Ishikawa (cell line): ENCODE measurements around the gene WNT3A.

Experiments used
- CEBPB ChIP-seq: IDR thresholded peaks from 2 replicates; pipeline ENCODE4 v1.6.1; 2012
- EGR1 ChIP-seq: IDR thresholded peaks from 2 replicates; pipeline ENCODE4 v1.6.1; 2012
- EP300 ChIP-seq: IDR thresholded peaks from 2 replicates; pipeline ENCODE4 v1.6.1; 2012; ENCODE audit warnings: borderline replicate concordance
- MAX ChIP-seq: IDR thresholded peaks from 2 replicates; pipeline ENCODE4 v1.6.1; 2012
- RAD21 ChIP-seq: IDR thresholded peaks from 2 replicates; pipeline ENCODE4 v1.6.1; 2012; ENCODE audit warnings: low read depth
- TAF1 ChIP-seq: IDR thresholded peaks from 2 replicates; pipeline ENCODE4 v1.6.1; 2012; ENCODE audit warnings: low read depth, mild to moderate bottlenecking
- USF1 ChIP-seq: IDR thresholded peaks from 2 replicates; pipeline ENCODE4 v1.6.1; 2012

- TF ChIP-seq RAD21: no peak
- TF ChIP-seq TAF1: no peak
- TF ChIP-seq MAX: no peak
- TF ChIP-seq EP300: no peak
- no peak for TF ChIP-seq CEBPB
- no peak for TF ChIP-seq EGR1
- no peak for TF ChIP-seq USF1
These were observed 103.2 kb downstream of the WNT3A start for GRCh38 chr1:228109962-228110488.
